H1 (cell line): ENCODE data around the gene CYLD. TPM values are rescaled to one million over a fixed set of nuclear protein-coding genes. Genes with fewer than 3 reads are reported as not detected.

Experiments
- CBX5 ChIP-seq: fragments of 300-800, 300-1000 bp; sonication (generic); IDR thresholded peaks from 2 replicates; pipeline ENCODE4 v1.7.1; 2016; ENCODE audit warnings: antibody characterized with exemption, low read length, low read depth
- KDM1A ChIP-seq: fragments of 200-600, 300-600 bp; sonication (generic); IDR thresholded peaks from 2 replicates; pipeline ENCODE4 v1.7.1; 2016; ENCODE audit warnings: mild to moderate bottlenecking, low read length, borderline replicate concordance
- KDM4A ChIP-seq: IDR thresholded peaks from one replicate; pipeline ENCODE4 v1.7.1; 2012; ENCODE audit warnings: low read depth, mild to moderate bottlenecking, moderate library complexity, low read length, inconsistent platforms; ENCODE audit not compliant: severe bottlenecking
- RNF2 ChIP-seq: fragments of 200-900, 300-1000 bp; sonication (generic); IDR thresholded peaks from 2 replicates; pipeline ENCODE4 v1.7.1; 2016; ENCODE audit warnings: borderline replicate concordance, low read depth, mild to moderate bottlenecking, antibody characterized with exemption, low read length; ENCODE audit not compliant: poor library complexity, severe bottlenecking; ENCODE audit errors: missing control alignments
- SIN3A ChIP-seq, 2 experiments: IDR thresholded peaks in 1 of 2; conservative IDR thresholded peaks in 1 of 2; 2 replicates each; pipeline ENCODE4 v1.6.1; 2011 to 2012; ENCODE audit warnings: low read length in 2 of 2, improper control_type of control experiment in 1 of 2, low read depth in 1 of 2, mild to moderate bottlenecking in 1 of 2
- SP2 ChIP-seq: IDR thresholded peaks from 2 replicates; pipeline ENCODE4 v1.6.1; 2012; ENCODE audit warnings: mild to moderate bottlenecking, low read length, inconsistent platforms
- SUZ12 ChIP-seq: fragments of 200-600 bp; sonication (generic); IDR thresholded peaks from 2 replicates; pipeline ENCODE4 v1.6.1; 2012; ENCODE audit warnings: mild to moderate bottlenecking, inconsistent platforms, low read length, moderate library complexity, mixed read lengths
- polyA plus RNA-seq, 7 experiments: library from polyadenylated mRNA; depleted of rRNA in 3 of 7; stranded (reverse) in 5 of 7; unstranded in 2 of 7; fragments of >200 nt in 5 of 7; fragments of 200-250 nt in 2 of 7; gene quantifications; 1 replicate in 5 of 7; 2 replicates in 1 of 7; 4 replicates in 1 of 7; pipeline versions ENCODE4 v1.2.1 to v1.2.3, GENCODE V29; 2011 to 2013; ENCODE audit warnings: missing spikeins in 2 of 7, mixed read lengths in 2 of 7
- total RNA-seq: library from RNA; stranded (reverse); fragmentation: NEBNext Ultra II Directional; extraction: Animal tissue kit (Norgen Biotek cat#: 25700); gene quantifications from 2 replicates; pipeline ENCODE4 v1.2.1, GENCODE V29; 2021

The CYLD gene
- total and polyA plus RNA-seq, 2 of the 8 experiments (the other 6 are each of a cell fraction or from before 2014, with no cell fraction given): 3.7 to 18.8 TPM

GRCh38 chr16:50741225-50741780 is 583 bp upstream of the CYLD start (continued):
- TF ChIP-seq RNF2 (no peak), SIN3A (conservative IDR thresholded peaks at IDR 0.05 in 1 of 2, IDR thresholded peaks at IDR 0.05 in 1 of 2; ENCODE audit: low read depth in 1 of 2, low read length in 2 of 2) (peak; percentile 70 to 72; a peak in 1 of 4 replicates), SP2 (no peak), CBX5 (no peak), KDM1A (peak; percentile 92), SUZ12 (no peak), KDM4A (peak; percentile 17)
